Measurements from ENCODE around the gene OR5H2. TPM values are rescaled to one million over a fixed set of nuclear protein-coding genes. Genes with fewer than 3 reads are reported as not detected.

The OR5H2 gene
- total and polyA plus RNA-seq, 2 of the 8 experiments (the other 6 are each of a cell fraction or from before 2014, with no cell fraction given), result not detected

GRCh38 chr3:98331329-98331728 lies 49.0 kb downstream of the OR5H2 start:
- no peak for FAIRE-seq
- TF ChIP-seq NRF1 (IDR thresholded peaks at IDR 0.05; ENCODE audit: low read depth, low read length) (no peak), PHF8 (conservative IDR thresholded peaks at IDR 0.05; ENCODE audit: low read depth, low read length) (no peak), BCL11A (IDR thresholded peaks at IDR 0.05; ENCODE audit: low read depth in 2 of 2, low read length in 2 of 2) (no peak), ATF2 (IDR thresholded peaks at IDR 0.05; ENCODE audit: low read length) (no peak), CREB1 (IDR thresholded peaks at IDR 0.05) (no peak), ZNF274 (IDR thresholded peaks at IDR 0.05; ENCODE audit: borderline replicate concordance, extremely low read depth, low read length) (no peak), JUND (IDR thresholded peaks at IDR 0.05; ENCODE audit: low read length) (no peak), CTCF (IDR thresholded peaks at IDR 0.05; ENCODE audit: control extremely low read depth in 1 of 3, insufficient read depth in 1 of 3, low read depth in 1 of 3, low read length in 3 of 3) (no peak), POLR2A (IDR thresholded peaks at IDR 0.05; ENCODE audit: control extremely low read depth in 1 of 2, low read depth in 2 of 2, low read length in 2 of 2) (no peak), EP300 (IDR thresholded peaks at IDR 0.05; ENCODE audit: borderline replicate concordance in 1 of 2, low read depth in 2 of 2, low read length in 2 of 2) (no peak)

More at GRCh38 chr3:98331329-98331728, 49.0 kb downstream of the OR5H2 start:
- WGBS, 2 experiments (ENCODE audit: extremely low coverage in 1 of 2, insufficient coverage in 1 of 2, insufficient read length in 1 of 2, insufficient replicate concordance in 2 of 2, low coverage in 1 of 2, low lambda C conversion rate in 2 of 2, missing lambda C conversion rate in 1 of 2), result 94% methylated on average over 1 of the region's 1 CpG; no CpG with 5 or more reads in 1 of the 2 experiments
- H3K9me3 ChIP-seq (ENCODE audit: insufficient read depth in 2 of 2, low read depth in 1 of 2, low read length in 1 of 2), result no peaks in the 10 kb centered on the region
- H4K5ac ChIP-seq (ENCODE audit: insufficient read length, low read depth, low read length), result no peak overlapping the region
- no peak overlapping the region for H4K91ac ChIP-seq (replicated peaks; ENCODE audit: insufficient read length, low read length)
- H2AK5ac ChIP-seq (ENCODE audit: low read depth, low read length), result no peak overlapping the region
- H3K23ac ChIP-seq (ENCODE audit: insufficient read length), result no peak overlapping the region
- H3K14ac ChIP-seq (ENCODE audit: insufficient read length), result no peak overlapping the region
- no peaks in the 10 kb centered on the region for H3K36me3 ChIP-seq (ENCODE audit: control insufficient read depth in 2 of 4, insufficient read depth in 4 of 4, low read length in 3 of 4)
- H3K79me1 ChIP-seq (ENCODE audit: low read depth, low read length), result no peaks in the 10 kb centered on the region
- H2BK5ac ChIP-seq (ENCODE audit: low read depth, low read length), result no peak overlapping the region
- no peak for DNase-seq (ENCODE audit: low read depth in 1 of 2, low spot score in 2 of 2)
- H3K4me3 ChIP-seq (ENCODE audit: extremely low read depth in 1 of 4, insufficient read depth in 2 of 4, low read depth in 3 of 4, low read length in 4 of 4), result no peak overlapping the region
- no peak overlapping the region for H3K18ac ChIP-seq (ENCODE audit: extremely low read depth, low read length)
- no peak overlapping the region for H3K56ac ChIP-seq (replicated peaks; ENCODE audit: insufficient read length, low read depth, low read length)
- H3K79me2 ChIP-seq (ENCODE audit: control insufficient read depth in 1 of 2, insufficient read depth in 2 of 2, low read length in 2 of 2), result no peaks in the 10 kb centered on the region
- H2AFZ ChIP-seq (ENCODE audit: low read length), result no peak overlapping the region
- ChIA-PET POLR2A (ENCODE audit: partially characterized antibody) (no interaction called here), CTCF (ENCODE audit: partially characterized antibody) (interaction anchor here (3.9 to 5.6 kb wide), 2 partner anchors 145 to 291 kb away, joined by 61 to 97 read pairs; no protein-coding TSS in a partner anchor)
- H2BK12ac ChIP-seq (ENCODE audit: low read depth, low read length), result no peak overlapping the region
- H2BK15ac ChIP-seq (ENCODE audit: low read length), result no peak overlapping the region
- no peak overlapping the region for H3K4ac ChIP-seq (replicated peaks; ENCODE audit: insufficient read length, low read depth, low read length)
- H2BK20ac ChIP-seq (ENCODE audit: low read length), result no peak overlapping the region
- H3K27me3 ChIP-seq (replicated peaks in 1 of 4; ENCODE audit: control insufficient read depth in 3 of 4, extremely low read depth in 1 of 4, insufficient read depth in 3 of 4, low read length in 3 of 4), result no peaks in the 10 kb centered on the region
- H3K4me2 ChIP-seq (ENCODE audit: insufficient read depth in 1 of 2, low read depth in 2 of 2, low read length in 2 of 2), result no peak overlapping the region
- peaks cover 6 to 20% (median 11%) of the 10 kb centered on the region in 4 experiments for H3K4me1 ChIP-seq (replicated peaks in 1 of 4; ENCODE audit: control insufficient read depth in 3 of 4, insufficient read depth in 4 of 4, low read length in 3 of 4)
- no peak overlapping the region for H4K8ac ChIP-seq (ENCODE audit: extremely low read depth, insufficient read depth, low read length)
- H4K20me1 ChIP-seq (replicated peaks in 1 of 2; ENCODE audit: control insufficient read depth in 1 of 2, insufficient read depth in 2 of 2, low read length in 2 of 2), result no peaks in the 10 kb centered on the region
- no peak overlapping the region for H2BK120ac ChIP-seq (replicated peaks; ENCODE audit: low read depth, low read length)
- H3K23me2 ChIP-seq (ENCODE audit: low read depth, low read length), result 0 out of 2 replicates have a peak, but pooled peaks cover 2% of the 10 kb centered on the region
- no peak overlapping the region for H3K9ac ChIP-seq (replicated peaks in 1 of 4; ENCODE audit: extremely low read depth in 1 of 4, low read depth in 3 of 4, low read length in 3 of 4)
- H3K27ac ChIP-seq (ENCODE audit: low read depth, low read length), result no peak overlapping the region
